H9 (cell line): Measurements from ENCODE around the gene NR4A2. TPM values are rescaled to one million over a fixed set of nuclear protein-coding genes. Genes with fewer than 3 reads are reported as not detected.

ENCODE experiments used
- DNase-seq: peaks from one replicate; pipeline ENCODE4 v3.0.0-alpha.2; 2017
- H2AFZ ChIP-seq: one replicate; pipeline ENCODE4 v1.6.1; 2013; ENCODE audit warnings: mild to moderate bottlenecking, low read length, control low read depth, moderate library complexity
- H2AK5ac ChIP-seq: 2 replicates; pipeline ENCODE4 v1.6.1; 2013; ENCODE audit warnings: low read length, control low read depth, mixed read lengths; ENCODE audit not compliant: insufficient read length
- H2BK120ac ChIP-seq: one replicate; pipeline ENCODE4 v1.6.1; 2013; ENCODE audit warnings: low read depth, mild to moderate bottlenecking, low read length, control low read depth, inconsistent platforms; ENCODE audit not compliant: poor library complexity, severe bottlenecking
- H2BK12ac ChIP-seq: 2 replicates; pipeline ENCODE4 v1.6.1; 2013; ENCODE audit warnings: low read length, control low read depth, mixed read lengths, low read depth; ENCODE audit not compliant: insufficient read length
- H2BK15ac ChIP-seq: 2 replicates; pipeline ENCODE4 v1.6.1; 2013; ENCODE audit warnings: low read depth, low read length, control low read depth
- H2BK20ac ChIP-seq: one replicate; pipeline ENCODE4 v1.6.1; 2013; ENCODE audit warnings: low read depth, mild to moderate bottlenecking, low read length, control low read depth, inconsistent platforms; ENCODE audit not compliant: poor library complexity, severe bottlenecking
- H2BK5ac ChIP-seq: 2 replicates; pipeline ENCODE4 v1.6.1; 2013; ENCODE audit warnings: low read length, control low read depth, mixed read lengths; ENCODE audit not compliant: insufficient read length
- H3K14ac ChIP-seq: 2 replicates; pipeline ENCODE4 v1.6.1; 2013; ENCODE audit warnings: low read length, control low read depth; ENCODE audit not compliant: insufficient read depth
- H3K18ac ChIP-seq: 2 replicates; pipeline ENCODE4 v1.6.1; 2013; ENCODE audit warnings: low read depth, mild to moderate bottlenecking, mixed read lengths, low read length, control low read depth; ENCODE audit not compliant: insufficient read length
- H3K23ac ChIP-seq: 2 replicates; pipeline ENCODE4 v1.6.1; 2013; ENCODE audit warnings: low read length, control low read depth, mixed read lengths, low read depth; ENCODE audit not compliant: insufficient read length
- H3K23me2 ChIP-seq: 2 replicates; pipeline ENCODE4 v1.6.1; 2013; ENCODE audit warnings: low read depth, mild to moderate bottlenecking, mixed read lengths, low read length, control low read depth; ENCODE audit not compliant: insufficient read length, poor library complexity, severe bottlenecking
- H3K27ac ChIP-seq: 2 replicates; pipeline ENCODE4 v1.5.1; 2013; ENCODE audit warnings: low read length, control low read depth, mixed read lengths, low read depth; ENCODE audit not compliant: insufficient read length
- H3K27me3 ChIP-seq: 2 replicates; pipeline ENCODE4 v1.6.1; 2013; ENCODE audit warnings: low read length, control low read depth, inconsistent platforms; ENCODE audit not compliant: insufficient read depth
- H3K4ac ChIP-seq: 2 replicates; pipeline ENCODE4 v1.6.1; 2013; ENCODE audit warnings: low read depth, mild to moderate bottlenecking, control low read depth, inconsistent platforms, low read length, moderate library complexity
- H3K4me1 ChIP-seq: 2 replicates; pipeline ENCODE4 v1.6.1; 2013; ENCODE audit warnings: low read length, control low read depth, inconsistent platforms; ENCODE audit not compliant: insufficient read depth
- H3K4me2 ChIP-seq: 2 replicates; pipeline ENCODE4 v1.6.1; 2013; ENCODE audit warnings: low read length, control low read depth, mixed read lengths; ENCODE audit not compliant: insufficient read length, insufficient read depth
- H3K56ac ChIP-seq: 2 replicates; pipeline ENCODE4 v1.6.1; 2013; ENCODE audit warnings: low read depth, mild to moderate bottlenecking, mixed read lengths, low read length, control low read depth; ENCODE audit not compliant: insufficient read length
- H3K79me1 ChIP-seq: 2 replicates; pipeline ENCODE4 v1.6.1; 2013; ENCODE audit warnings: low read depth, mild to moderate bottlenecking, moderate library complexity, low read length, control low read depth, inconsistent platforms; ENCODE audit not compliant: insufficient read depth, poor library complexity, severe bottlenecking
- H3K79me2 ChIP-seq: 2 replicates; pipeline ENCODE4 v1.6.1; 2013; ENCODE audit warnings: low read length, control low read depth, inconsistent platforms; ENCODE audit not compliant: insufficient read depth
- H3K9ac ChIP-seq: 2 replicates; pipeline ENCODE4 v1.6.1; 2013; ENCODE audit warnings: low read length, control low read depth, mixed read lengths; ENCODE audit not compliant: insufficient read length; ENCODE audit errors: extremely low read depth
- H3K9me3 ChIP-seq: one replicate; pipeline ENCODE4 v1.6.1; 2013; ENCODE audit warnings: low read depth, low read length, inconsistent platforms; ENCODE audit not compliant: control insufficient read depth
- H3T11ph ChIP-seq: one replicate; pipeline ENCODE4 v1.6.1; 2013; ENCODE audit warnings: mild to moderate bottlenecking, low read length, control low read depth, inconsistent platforms
- H4K20me1 ChIP-seq: one replicate; pipeline ENCODE4 v1.6.1; 2013; ENCODE audit not compliant: control insufficient read depth, insufficient read length, insufficient read depth
- H4K5ac ChIP-seq: 2 replicates; pipeline ENCODE4 v1.6.1; 2013; ENCODE audit warnings: low read depth, mild to moderate bottlenecking, mixed read lengths, low read length, control low read depth; ENCODE audit not compliant: insufficient read length
- H4K8ac ChIP-seq: replicated peaks from 2 replicates; pipeline ENCODE4 v1.6.1; 2013; ENCODE audit warnings: low read length, control low read depth, mixed read lengths, low read depth; ENCODE audit not compliant: insufficient read length
- H4K91ac ChIP-seq: 2 replicates; pipeline ENCODE4 v1.6.1; 2013; ENCODE audit warnings: low read depth, mild to moderate bottlenecking, moderate library complexity, mixed read lengths, low read length, control low read depth; ENCODE audit not compliant: insufficient read length
- H3K27ac Mint-ChIP-seq, 3 experiments: 2 replicates in 2 of 3; 3 replicates in 1 of 3; pipeline ENCODE4 v1.8.0; 2020 to 2021; ENCODE audit warnings: mixed read lengths in 3 of 3, mild to moderate bottlenecking in 1 of 3, moderate library complexity in 1 of 3
- H3K27me3 Mint-ChIP-seq: 2 replicates; pipeline ENCODE4 v1.8.0; 2021; ENCODE audit warnings: low read depth, mild to moderate bottlenecking, moderate library complexity, mixed read lengths
- H3K36me3 Mint-ChIP-seq, 3 experiments: 2 replicates in 2 of 3; 3 replicates in 1 of 3; pipeline ENCODE4 v1.8.0; 2020 to 2021; ENCODE audit warnings: low read depth in 3 of 3, mixed read lengths in 3 of 3; ENCODE audit not compliant: insufficient read depth in 1 of 3
- H3K4me1 Mint-ChIP-seq, 2 experiments: 2 replicates each; pipeline ENCODE4 v1.8.0; 2020; ENCODE audit warnings: mixed read lengths in 2 of 2
- H3K4me3 Mint-ChIP-seq, 2 experiments: 2 replicates in 1 of 2; 3 replicates in 1 of 2; pipeline ENCODE4 v1.8.0; 2020 to 2021; ENCODE audit warnings: mild to moderate bottlenecking in 2 of 2, mixed read lengths in 2 of 2, moderate library complexity in 1 of 2
- H3K9me3 Mint-ChIP-seq, 2 experiments: 2 replicates in 1 of 2; 3 replicates in 1 of 2; pipeline ENCODE4 v1.8.0; 2020; ENCODE audit warnings: mild to moderate bottlenecking in 2 of 2, mixed read lengths in 2 of 2, moderate library complexity in 1 of 2
- CTCF ChIP-seq: fragments of 200-600 bp; sonication (generic); conservative IDR thresholded peaks from 3 replicates; pipeline ENCODE4 v1.8.0; 2021; ENCODE audit warnings: antibody characterized with exemption, mild to moderate bottlenecking
- WGBS: extraction: QIAGEN DNeasy Blood & Tissue Kit; methylation state at CpG from one replicate; pipeline ENCODE4 v1.1.7; 2013; ENCODE audit warnings: missing lambda C conversion rate, low lambda C conversion rate, mixed read lengths; ENCODE audit not compliant: insufficient read length; ENCODE audit errors: extremely low coverage; 5-methylcytosine and 5-hydroxymethylcytosine counted together
- total RNA-seq: library from RNA; stranded (reverse); gene quantifications from 2 replicates; pipeline ENCODE4 v1.2.1, GENCODE V29; 2021

NR4A2 gene
- total RNA-seq, 1 experiment from 2014 or later, result 2.0 TPM

GRCh38 chr2:156309917-156310316 lies 22.6 kb downstream of the NR4A2 start:
- Histone ChIP-seq H3K4me2 (no peak overlapping the region), H3K56ac (no peak overlapping the region), H3K9me3 (no peaks in the 10 kb centered on the region), H4K91ac (no peak overlapping the region), H2BK5ac (no peak overlapping the region), H4K8ac (no peak overlapping the region), H3K27ac (no peak overlapping the region), H4K20me1 (no peaks in the 10 kb centered on the region), H2BK12ac (no peak overlapping the region), H3K79me1 (no peaks in the 10 kb centered on the region), H3K14ac (no peak overlapping the region), H2BK15ac (no peak overlapping the region), H2AFZ (no peak overlapping the region), H2BK20ac (no peak overlapping the region), H3K23ac (no peak overlapping the region), H3K27me3 (no peaks in the 10 kb centered on the region), H2AK5ac (no peak overlapping the region), H3K18ac (no peak overlapping the region), H3K79me2 (no peaks in the 10 kb centered on the region), H3T11ph (no peak overlapping the region), H3K9ac (no peak overlapping the region), H4K5ac (no peak overlapping the region), H3K4ac (no peak overlapping the region), H2BK120ac (no peak overlapping the region), H3K4me1 (no peaks in the 10 kb centered on the region), H3K23me2 (no peaks in the 10 kb centered on the region)
- no peak overlapping the region for H3K4me3 Mint-ChIP-seq
- WGBS, result no CpG with 5 or more reads among the region's 1 CpG
- no peaks in the 10 kb centered on the region for H3K27me3 Mint-ChIP-seq
- DNase-seq, result no peak
- H3K9me3 Mint-ChIP-seq, result no peaks in the 10 kb centered on the region
- TF ChIP-seq CTCF, result no peak
- H3K27ac Mint-ChIP-seq, result no peak overlapping the region
- H3K36me3 Mint-ChIP-seq, result no peaks in the 10 kb centered on the region; a peak in 1 of 7 replicates
- 0 out of 4 replicates have a peak, but pooled peaks cover 0 to 3% of the 10 kb centered on the region in 2 experiments for H3K4me1 Mint-ChIP-seq
